Vagina (tissue), 2 donors: ENCODE results near the gene SCFD2. TPM values are rescaled to one million over a fixed set of nuclear protein-coding genes. Genes with fewer than 3 reads are reported as not detected.

ENCODE experiments used
- DNase-seq, 2 donors: peaks; one replicate each; pipeline ENCODE4 v3.0.0-alpha.2; 2017; ENCODE audit errors: extremely low spot score in 2 of 2
- H3K27ac ChIP-seq: fragments of 200-600 bp; sonication (generic); one replicate; pipeline ENCODE4 v1.5.1; 2019
- H3K27me3 ChIP-seq: fragments of 200-600 bp; sonication (generic); one replicate; pipeline ENCODE4 v1.5.1; 2019
- H3K36me3 ChIP-seq, 2 donors: fragments of 200-600 bp; sonication (generic); one replicate each; pipeline ENCODE4 v1.5.1; 2017 to 2019
- H3K4me1 ChIP-seq: fragments of 200-600 bp; sonication (generic); one replicate; pipeline ENCODE4 v1.5.1; 2019
- H3K4me3 ChIP-seq, 2 donors: fragments of 200-600 bp; sonication (generic); 1 replicate in 1 of 2; 2 replicates in 1 of 2; pipeline ENCODE4 v1.5.1; 2016 to 2019
- H3K9me3 ChIP-seq: fragments of 200-600 bp; sonication (generic); one replicate; pipeline ENCODE4 v1.5.1; 2019
- POLR2A ChIP-seq, 2 donors: fragments of 450-650 bp; IDR thresholded peaks; one replicate each; pipeline ENCODE4 v1.6.1; 2017; ENCODE audit warnings: antibody characterized with exemption in 2 of 2, mild to moderate bottlenecking in 2 of 2, moderate library complexity in 2 of 2
- POLR2AphosphoS5 ChIP-seq, 2 donors: sonication (generic); formaldehyde crosslinking; IDR thresholded peaks; one replicate each; pipeline ENCODE4 v1.9.0; 2017; ENCODE audit warnings: antibody characterized with exemption in 2 of 2, mild to moderate bottlenecking in 2 of 2, low read depth in 1 of 2; ENCODE audit not compliant: insufficient read depth in 1 of 2
- intact Hi-C: fragments of 100-400 bp; cut with DNase I; formaldehyde crosslinking; loops from one replicate; pipeline ENCODE4 v1.15.1; 2023
- total RNA-seq: library from RNA; depleted of rRNA; stranded (reverse); fragments of >200 nt; gene quantifications from one replicate; pipeline ENCODE4 v1.2.3, GENCODE V29; 2016
- TF ChIP-seq, protein P1 (sequence below), 3 experiments: fragments of 450-650 bp in 2 of 3; fragments of 200-600 bp in 1 of 3; sonication (generic) in 1 of 3; IDR thresholded peaks; one replicate each; pipeline ENCODE4 v1.5.1; 2017 to 2019; ENCODE audit warnings: antibody characterized with exemption in 3 of 3, mild to moderate bottlenecking in 2 of 3, moderate library complexity in 2 of 3

The SCFD2 gene
- total RNA-seq, 1 donor from 2014 or later, result 33.1 TPM

DNA sequence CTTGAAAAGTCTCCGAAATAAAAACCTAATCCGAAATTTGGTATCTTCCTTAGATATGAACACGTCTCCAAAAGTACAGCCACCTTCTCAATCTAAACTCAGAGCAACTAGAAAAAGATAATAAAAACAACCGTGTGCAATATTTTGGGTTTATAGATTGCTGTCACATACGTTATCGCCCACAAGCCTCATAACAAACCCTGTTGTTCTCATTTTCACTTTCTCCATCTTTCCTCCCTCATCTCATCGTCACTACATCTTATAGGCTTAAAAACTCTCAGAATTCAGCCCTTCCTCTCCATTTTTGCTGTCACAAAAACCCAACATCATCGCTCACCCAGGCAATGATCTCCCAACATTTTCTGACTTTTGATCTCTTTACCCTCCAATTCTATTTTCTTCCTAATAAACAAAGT, 448 bp upstream of the SCFD2 start:
- no peak for DNase-seq
- peak overlapping the region; percentile 66 for H3K27ac ChIP-seq
- H3K36me3 ChIP-seq, result no peaks in the 10 kb centered on the region
- peaks cover 47% of the 10 kb centered on the region for H3K4me1 ChIP-seq
- intact Hi-C loops, result no loop called here
- H3K27me3 ChIP-seq, result no peaks in the 10 kb centered on the region
- no peaks in the 10 kb centered on the region for H3K9me3 ChIP-seq
- peak overlapping the region; percentile 85 to 96 for H3K4me3 ChIP-seq
- TF ChIP-seq POLR2AphosphoS5 (IDR thresholded peaks at IDR 0.05; ENCODE audit: insufficient read depth in 1 of 2, low read depth in 1 of 2) (no peak), POLR2A (IDR thresholded peaks at IDR 0.05) (no peak)
- TF ChIP-seq, protein P1, sequence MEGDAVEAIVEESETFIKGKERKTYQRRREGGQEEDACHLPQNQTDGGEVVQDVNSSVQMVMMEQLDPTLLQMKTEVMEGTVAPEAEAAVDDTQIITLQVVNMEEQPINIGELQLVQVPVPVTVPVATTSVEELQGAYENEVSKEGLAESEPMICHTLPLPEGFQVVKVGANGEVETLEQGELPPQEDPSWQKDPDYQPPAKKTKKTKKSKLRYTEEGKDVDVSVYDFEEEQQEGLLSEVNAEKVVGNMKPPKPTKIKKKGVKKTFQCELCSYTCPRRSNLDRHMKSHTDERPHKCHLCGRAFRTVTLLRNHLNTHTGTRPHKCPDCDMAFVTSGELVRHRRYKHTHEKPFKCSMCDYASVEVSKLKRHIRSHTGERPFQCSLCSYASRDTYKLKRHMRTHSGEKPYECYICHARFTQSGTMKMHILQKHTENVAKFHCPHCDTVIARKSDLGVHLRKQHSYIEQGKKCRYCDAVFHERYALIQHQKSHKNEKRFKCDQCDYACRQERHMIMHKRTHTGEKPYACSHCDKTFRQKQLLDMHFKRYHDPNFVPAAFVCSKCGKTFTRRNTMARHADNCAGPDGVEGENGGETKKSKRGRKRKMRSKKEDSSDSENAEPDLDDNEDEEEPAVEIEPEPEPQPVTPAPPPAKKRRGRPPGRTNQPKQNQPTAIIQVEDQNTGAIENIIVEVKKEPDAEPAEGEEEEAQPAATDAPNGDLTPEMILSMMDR (IDR thresholded peaks at IDR 0.05), result no peak

- Histone ChIP-seq H3K36me3 (no peaks in the 10 kb centered on the region), H3K27ac (peak overlapping the region; percentile 42), H3K4me3 (peak overlapping the region; percentile 85 to 96), H3K27me3 (no peaks in the 10 kb centered on the region), H3K9me3 (no peaks in the 10 kb centered on the region), H3K4me1 (peaks cover 47% of the 10 kb centered on the region)
- intact Hi-C loops, result no loop called here
- TF ChIP-seq, protein P1 (IDR thresholded peaks at IDR 0.05), result no peak
- TF ChIP-seq POLR2A (IDR thresholded peaks at IDR 0.05) (no peak), POLR2AphosphoS5 (IDR thresholded peaks at IDR 0.05; ENCODE audit: insufficient read depth in 1 of 2, low read depth in 1 of 2) (no peak)
- DNase-seq, result no peak
Observed at GRCh38 chr4:53365121-53365485, 758 bp downstream of the SCFD2 start.

GRCh38 chr4:53364624-53365023, 1.2 kb downstream of the SCFD2 start:
- DNase-seq, result no peak
- H3K4me1 ChIP-seq, result peaks cover 47% of the 10 kb centered on the region
- no peaks in the 10 kb centered on the region for H3K27me3 ChIP-seq
- H3K9me3 ChIP-seq, result no peaks in the 10 kb centered on the region
- intact Hi-C loops, result no loop called here
- peak overlapping the region; percentile 85 to 96 for H3K4me3 ChIP-seq
- TF ChIP-seq, protein P1 (IDR thresholded peaks at IDR 0.05), result no peak
- no peak for TF ChIP-seq POLR2AphosphoS5 (IDR thresholded peaks at IDR 0.05; ENCODE audit: insufficient read depth in 1 of 2, low read depth in 1 of 2)
- TF ChIP-seq POLR2A (IDR thresholded peaks at IDR 0.05), result no peak
- no peaks in the 10 kb centered on the region for H3K36me3 ChIP-seq
- H3K27ac ChIP-seq, result no peak overlapping the region

- TF ChIP-seq POLR2A (IDR thresholded peaks at IDR 0.05), result no peak
- no peak for TF ChIP-seq POLR2AphosphoS5 (IDR thresholded peaks at IDR 0.05; ENCODE audit: insufficient read depth in 1 of 2, low read depth in 1 of 2)
- TF ChIP-seq, protein P1 (IDR thresholded peaks at IDR 0.05), result no peak
- H3K9me3 ChIP-seq, result no peaks in the 10 kb centered on the region
- no peak for DNase-seq
- H3K27ac ChIP-seq, result no peak overlapping the region
- no peaks in the 10 kb centered on the region for H3K27me3 ChIP-seq
- H3K36me3 ChIP-seq, result no peaks in the 10 kb centered on the region
- H3K4me1 ChIP-seq, result peaks cover 47% of the 10 kb centered on the region
- H3K4me3 ChIP-seq, result no peak overlapping the region
- intact Hi-C loops, result no loop called here
Observed at GRCh38 chr4:53362093-53362492, 3.8 kb downstream of the SCFD2 start.

- no peak for DNase-seq
- H3K9me3 ChIP-seq, result no peaks in the 10 kb centered on the region
- intact Hi-C loops, result no loop called here
- no peak overlapping the region for H3K4me3 ChIP-seq
- H3K27ac ChIP-seq, result no peak overlapping the region
- no peaks in the 10 kb centered on the region for H3K27me3 ChIP-seq
- TF ChIP-seq POLR2A (IDR thresholded peaks at IDR 0.05), result no peak
- no peak for TF ChIP-seq POLR2AphosphoS5 (IDR thresholded peaks at IDR 0.05; ENCODE audit: insufficient read depth in 1 of 2, low read depth in 1 of 2)
- TF ChIP-seq, protein P1 (IDR thresholded peaks at IDR 0.05), result no peak
- H3K4me1 ChIP-seq, result peaks cover 43% of the 10 kb centered on the region
- H3K36me3 ChIP-seq, result no peaks in the 10 kb centered on the region
Observed at GRCh38 chr4:53361451-53361850, 4.4 kb downstream of the SCFD2 start.
